ENCODE measurements around the gene MRPL24.

MRPL24 gene

DNA sequence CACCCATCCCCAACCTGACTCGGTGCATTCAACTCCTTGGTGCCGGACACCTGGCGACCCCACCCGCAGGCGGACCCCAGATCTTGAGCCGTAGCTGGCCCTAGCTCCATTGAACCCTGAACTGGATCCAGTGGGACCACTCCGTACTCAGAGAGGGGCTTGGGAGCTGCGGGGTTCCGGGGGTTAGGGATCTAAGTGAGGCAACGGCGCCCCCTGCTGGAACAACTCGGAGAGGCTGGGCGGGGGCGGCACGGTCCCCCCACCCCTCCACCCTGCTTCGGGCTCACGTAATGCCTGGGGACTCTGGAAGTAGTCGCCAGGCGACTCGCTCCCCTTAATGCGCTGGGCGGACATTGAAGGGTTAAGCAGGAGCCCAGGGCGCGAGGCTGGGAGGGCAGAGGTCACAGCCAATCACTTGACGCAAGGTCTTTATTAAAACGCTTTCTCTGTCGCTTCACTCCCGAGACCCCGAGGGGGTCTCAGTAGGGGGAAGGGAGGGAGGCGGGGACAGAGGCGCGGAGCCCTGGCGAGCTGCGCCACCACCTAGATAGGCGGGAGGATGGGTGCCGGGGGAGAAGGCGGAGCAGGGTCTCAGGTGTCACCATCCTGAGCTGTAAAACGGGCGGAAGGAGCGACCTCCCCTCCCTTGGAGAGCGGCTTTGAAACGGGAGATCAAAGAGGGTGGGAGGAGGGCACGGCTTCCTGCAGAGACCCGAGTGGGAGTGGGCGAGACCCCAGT is 34.8 kb downstream of the MRPL24 start:
- DNase-seq (ENCODE audit: low read depth) = peak; percentile 54
- peak; percentile 77 for TF ChIP-seq CTCF (IDR thresholded peaks at IDR 0.05; ENCODE audit: insufficient read depth, low read depth, low read length, missing control alignments)
- H3K4me3 ChIP-seq (ENCODE audit: low read depth, low read length) = peak overlapping the region; percentile 50

DNA sequence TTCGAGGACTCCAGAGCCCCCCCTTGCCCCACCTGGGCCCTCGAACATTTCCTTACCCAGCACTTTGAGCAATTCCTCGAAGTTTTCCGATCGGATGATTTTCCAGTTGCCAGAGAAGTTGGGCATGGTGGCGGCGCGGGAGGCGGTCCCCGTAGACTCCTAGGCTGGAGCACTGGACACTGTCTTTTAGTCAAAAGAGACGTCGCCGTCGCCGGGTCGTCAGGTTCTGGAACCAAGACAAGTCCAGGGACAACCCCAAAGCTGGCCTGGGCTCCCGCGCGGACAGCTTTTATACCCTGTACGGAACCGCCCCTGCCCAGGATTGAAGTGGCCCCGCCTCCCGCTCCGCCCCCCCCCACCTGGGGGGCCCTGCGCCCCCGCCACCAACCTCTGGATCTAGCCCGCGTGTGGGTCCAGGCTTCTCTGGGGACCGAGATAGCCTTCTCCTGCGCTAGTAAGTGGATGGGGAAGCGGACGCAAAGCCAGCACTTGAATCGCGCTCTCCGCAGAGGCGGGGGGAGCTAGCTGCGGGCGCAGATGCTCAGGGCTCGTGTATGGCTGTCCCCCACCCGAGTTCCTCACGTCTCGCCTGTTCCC is 35.5 kb downstream of the MRPL24 start, which contains the start of gene CRABP2:
Gene CRABP2, minus strand, starts transcription at position 263 of the 597 bp plus-strand sequence. Its CDS starts 137 bp downstream, at position 126.
- peak within 1 kb of the TSS; percentile 50 for H3K4me3 ChIP-seq (ENCODE audit: low read depth, low read length)
- DNase-seq (ENCODE audit: low read depth) = no peak
- TF ChIP-seq CTCF (IDR thresholded peaks at IDR 0.05; ENCODE audit: insufficient read depth, low read depth, low read length, missing control alignments) = no peak

DNA sequence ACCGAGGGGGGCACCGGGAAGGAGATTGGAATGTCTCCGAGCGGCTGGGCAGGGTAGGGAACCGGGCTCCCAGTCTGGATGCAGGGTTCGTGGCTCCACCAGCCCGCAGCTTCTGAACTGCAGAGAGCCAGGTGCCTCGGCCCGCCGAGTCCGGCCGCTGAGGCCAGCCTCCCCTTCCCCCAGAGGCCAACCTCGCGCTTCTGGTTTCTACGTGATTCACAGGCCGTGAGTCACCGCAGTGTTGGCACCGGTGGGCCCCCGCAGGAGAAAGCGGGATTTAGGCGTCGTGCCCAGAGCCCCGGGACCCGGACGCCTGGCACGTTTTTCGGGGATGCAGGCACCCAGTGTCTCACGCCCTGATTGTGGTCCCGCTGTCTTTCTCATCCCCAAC is 36.0 kb downstream of the MRPL24 start:
- no peak overlapping the region for H3K4me3 ChIP-seq (ENCODE audit: low read depth, low read length)
- TF ChIP-seq CTCF (IDR thresholded peaks at IDR 0.05; ENCODE audit: insufficient read depth, low read depth, low read length, missing control alignments) = no peak
- DNase-seq (ENCODE audit: low read depth) = no peak

GRCh38 chr1:156704166-156704711 is 36.6 kb downstream of the MRPL24 start:
- no peak for TF ChIP-seq CTCF (IDR thresholded peaks at IDR 0.05; ENCODE audit: insufficient read depth, low read depth, low read length, missing control alignments)
- no peak for DNase-seq (ENCODE audit: low read depth)
- no peak overlapping the region for H3K4me3 ChIP-seq (ENCODE audit: low read depth, low read length)

DNA sequence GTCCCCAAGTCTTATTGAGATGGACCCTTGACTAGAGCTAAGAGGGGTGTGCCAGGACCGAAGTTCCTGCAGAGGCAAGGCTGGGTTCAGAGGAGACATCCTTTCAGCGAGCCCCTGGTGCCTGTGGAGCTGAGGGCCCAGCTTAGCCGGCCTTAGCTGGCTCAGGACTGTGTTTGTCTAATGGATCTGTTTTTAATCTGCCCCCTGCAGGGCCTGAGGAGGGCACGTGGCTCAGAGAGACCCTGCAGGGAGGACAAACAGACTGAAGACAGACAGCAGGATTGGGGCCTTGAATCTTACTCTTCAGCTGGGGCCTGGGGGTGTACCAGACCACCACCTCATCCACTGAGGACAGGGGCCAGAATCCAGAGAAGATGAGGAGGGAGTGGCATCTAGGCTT is 37.1 kb downstream of the MRPL24 start:
- DNase-seq (ENCODE audit: low read depth) = no peak
- no peak for TF ChIP-seq CTCF (IDR thresholded peaks at IDR 0.05; ENCODE audit: insufficient read depth, low read depth, low read length, missing control alignments)
- no peak overlapping the region for H3K4me3 ChIP-seq (ENCODE audit: low read depth, low read length)

- H3K4me3 ChIP-seq (ENCODE audit: low read depth, low read length) = no peak overlapping the region
- TF ChIP-seq CTCF (IDR thresholded peaks at IDR 0.05; ENCODE audit: insufficient read depth, low read depth, low read length, missing control alignments) = no peak
- no peak for DNase-seq (ENCODE audit: low read depth)
These were observed 37.6 kb downstream of the MRPL24 start for GRCh38 chr1:156703336-156703735.
